RKO (cell line): ENCODE measurements around the gene GNS.

Experiments used
- DNase-seq: peaks from one replicate; pipeline ENCODE4 v3.0.0-alpha.2; 2016; ENCODE audit warnings: low spot score

GNS gene

GRCh38 chr12:64672925-64673409, 86.2 kb downstream of the GNS start:
- DNase-seq: no peak

GRCh38 chr12:64671681-64672080, 87.5 kb downstream of the GNS start:
- no peak for DNase-seq

GRCh38 chr12:64670919-64671639, 88.1 kb downstream of the GNS start:
- DNase-seq: no peak

GRCh38 chr12:64670019-64670418, 89.2 kb downstream of the GNS start:
- DNase-seq: no peak

GRCh38 chr12:64669270-64669842, 89.8 kb downstream of the GNS start:
- no peak for DNase-seq

- DNase-seq: no peak
Observed at GRCh38 chr12:64667793-64668192, 91.4 kb downstream of the GNS start.

GRCh38 chr12:64666054-64666914, 92.9 kb downstream of the GNS start:
- no peak for DNase-seq

GRCh38 chr12:64665514-64665913, 93.7 kb downstream of the GNS start:
- no peak for DNase-seq
